SK-N-SH (cell line): Measurements from ENCODE around the gene ALDH3B1.

Source experiments
- CHD2 ChIP-seq: fragments of 150-350 bp; IDR thresholded peaks from 2 replicates; pipeline ENCODE4 v1.6.1; 2018; ENCODE audit warnings: low read length; ENCODE audit not compliant: partially characterized antibody
- EZH2phosphoT487 ChIP-seq: fragments of 200-600 bp; sonication (generic); IDR thresholded peaks from 2 replicates; pipeline ENCODE4 v1.6.1; 2017; ENCODE audit warnings: low read depth, mixed run types, mild to moderate bottlenecking, antibody characterized with exemption, moderate library complexity, borderline replicate concordance
- FOSL2 ChIP-seq: IDR thresholded peaks from 2 replicates; pipeline ENCODE4 v1.4.0; 2012; ENCODE audit warnings: low read depth, mild to moderate bottlenecking, moderate library complexity, borderline replicate concordance
- GABPA ChIP-seq: IDR thresholded peaks from 2 replicates; pipeline ENCODE4 v1.4.0; 2012; ENCODE audit warnings: low read depth, mild to moderate bottlenecking
- MEF2A ChIP-seq: IDR thresholded peaks from 2 replicates; pipeline ENCODE4 v1.4.0; 2012; ENCODE audit warnings: low read depth, borderline replicate concordance
- POLR2AphosphoS5 ChIP-seq: IDR thresholded peaks from 2 replicates; pipeline ENCODE4 v1.6.1; 2012; ENCODE audit warnings: low read depth, low read length
- RAD21 ChIP-seq: IDR thresholded peaks from 2 replicates; pipeline ENCODE4 v1.6.1; 2012; ENCODE audit warnings: mild to moderate bottlenecking, low read length
- YY1 ChIP-seq: IDR thresholded peaks from 2 replicates; pipeline ENCODE4 v1.4.0; 2012; ENCODE audit warnings: low read depth, mild to moderate bottlenecking
- TF ChIP-seq, protein P1 (sequence below): fragments of 200-600 bp; sonication (generic); IDR thresholded peaks from 2 replicates; pipeline ENCODE4 v1.6.1; 2017; ENCODE audit warnings: antibody characterized with exemption, mild to moderate bottlenecking, moderate library complexity
- TF ChIP-seq, protein P2 (sequence below): IDR thresholded peaks from 2 replicates; pipeline ENCODE4 v1.6.1; 2012; ENCODE audit warnings: mild to moderate bottlenecking, low read depth, low read length, moderate library complexity
- TF ChIP-seq, protein P3 (sequence below): IDR thresholded peaks from 2 replicates; pipeline ENCODE4 v1.4.0; 2012; ENCODE audit warnings: low read depth

DNA sequence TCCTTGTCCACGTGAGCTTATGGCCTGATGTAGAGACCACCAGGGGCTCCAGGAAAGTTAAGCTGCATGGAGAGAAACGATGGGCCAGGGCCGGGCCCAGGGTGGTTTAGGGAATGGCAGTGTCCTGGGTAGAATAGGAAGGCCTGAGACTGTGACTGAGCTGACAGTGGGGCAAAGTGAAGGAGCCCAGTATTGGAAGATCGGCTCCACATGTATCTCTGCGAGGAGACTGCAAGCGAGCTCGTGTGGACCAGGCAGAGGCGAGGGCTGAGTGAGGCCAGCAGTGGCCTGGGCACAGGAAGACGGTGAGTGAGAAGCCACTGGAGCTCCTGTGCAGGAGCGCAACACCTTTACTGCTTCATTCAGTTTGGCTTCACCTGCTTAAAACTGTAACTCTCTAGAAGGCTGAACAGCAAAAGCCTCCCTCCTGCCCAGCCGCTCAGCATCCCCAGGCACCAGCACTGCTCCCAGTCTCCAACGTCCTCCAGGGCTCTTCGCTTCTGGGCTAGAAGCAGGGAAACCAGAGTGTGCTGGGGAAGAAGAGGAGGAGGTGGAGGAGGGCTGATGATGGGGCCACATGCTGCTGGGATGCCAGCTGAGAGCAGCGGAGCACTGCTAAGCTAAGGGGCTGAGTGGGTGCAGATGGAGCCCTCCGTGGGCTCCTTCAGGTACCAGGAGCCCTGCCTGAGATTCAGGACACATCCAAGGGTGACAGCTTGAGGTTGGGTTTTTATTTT lies 42.2 kb downstream of the ALDH3B1 start:
- TF ChIP-seq, protein P1, sequence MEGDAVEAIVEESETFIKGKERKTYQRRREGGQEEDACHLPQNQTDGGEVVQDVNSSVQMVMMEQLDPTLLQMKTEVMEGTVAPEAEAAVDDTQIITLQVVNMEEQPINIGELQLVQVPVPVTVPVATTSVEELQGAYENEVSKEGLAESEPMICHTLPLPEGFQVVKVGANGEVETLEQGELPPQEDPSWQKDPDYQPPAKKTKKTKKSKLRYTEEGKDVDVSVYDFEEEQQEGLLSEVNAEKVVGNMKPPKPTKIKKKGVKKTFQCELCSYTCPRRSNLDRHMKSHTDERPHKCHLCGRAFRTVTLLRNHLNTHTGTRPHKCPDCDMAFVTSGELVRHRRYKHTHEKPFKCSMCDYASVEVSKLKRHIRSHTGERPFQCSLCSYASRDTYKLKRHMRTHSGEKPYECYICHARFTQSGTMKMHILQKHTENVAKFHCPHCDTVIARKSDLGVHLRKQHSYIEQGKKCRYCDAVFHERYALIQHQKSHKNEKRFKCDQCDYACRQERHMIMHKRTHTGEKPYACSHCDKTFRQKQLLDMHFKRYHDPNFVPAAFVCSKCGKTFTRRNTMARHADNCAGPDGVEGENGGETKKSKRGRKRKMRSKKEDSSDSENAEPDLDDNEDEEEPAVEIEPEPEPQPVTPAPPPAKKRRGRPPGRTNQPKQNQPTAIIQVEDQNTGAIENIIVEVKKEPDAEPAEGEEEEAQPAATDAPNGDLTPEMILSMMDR = no peak
- TF ChIP-seq RAD21 (no peak), GABPA (no peak), POLR2AphosphoS5 (no peak), YY1 (no peak), FOSL2 (no peak), EZH2phosphoT487 (no peak), MEF2A (no peak), CHD2 (no peak)
- TF ChIP-seq, protein P2, sequence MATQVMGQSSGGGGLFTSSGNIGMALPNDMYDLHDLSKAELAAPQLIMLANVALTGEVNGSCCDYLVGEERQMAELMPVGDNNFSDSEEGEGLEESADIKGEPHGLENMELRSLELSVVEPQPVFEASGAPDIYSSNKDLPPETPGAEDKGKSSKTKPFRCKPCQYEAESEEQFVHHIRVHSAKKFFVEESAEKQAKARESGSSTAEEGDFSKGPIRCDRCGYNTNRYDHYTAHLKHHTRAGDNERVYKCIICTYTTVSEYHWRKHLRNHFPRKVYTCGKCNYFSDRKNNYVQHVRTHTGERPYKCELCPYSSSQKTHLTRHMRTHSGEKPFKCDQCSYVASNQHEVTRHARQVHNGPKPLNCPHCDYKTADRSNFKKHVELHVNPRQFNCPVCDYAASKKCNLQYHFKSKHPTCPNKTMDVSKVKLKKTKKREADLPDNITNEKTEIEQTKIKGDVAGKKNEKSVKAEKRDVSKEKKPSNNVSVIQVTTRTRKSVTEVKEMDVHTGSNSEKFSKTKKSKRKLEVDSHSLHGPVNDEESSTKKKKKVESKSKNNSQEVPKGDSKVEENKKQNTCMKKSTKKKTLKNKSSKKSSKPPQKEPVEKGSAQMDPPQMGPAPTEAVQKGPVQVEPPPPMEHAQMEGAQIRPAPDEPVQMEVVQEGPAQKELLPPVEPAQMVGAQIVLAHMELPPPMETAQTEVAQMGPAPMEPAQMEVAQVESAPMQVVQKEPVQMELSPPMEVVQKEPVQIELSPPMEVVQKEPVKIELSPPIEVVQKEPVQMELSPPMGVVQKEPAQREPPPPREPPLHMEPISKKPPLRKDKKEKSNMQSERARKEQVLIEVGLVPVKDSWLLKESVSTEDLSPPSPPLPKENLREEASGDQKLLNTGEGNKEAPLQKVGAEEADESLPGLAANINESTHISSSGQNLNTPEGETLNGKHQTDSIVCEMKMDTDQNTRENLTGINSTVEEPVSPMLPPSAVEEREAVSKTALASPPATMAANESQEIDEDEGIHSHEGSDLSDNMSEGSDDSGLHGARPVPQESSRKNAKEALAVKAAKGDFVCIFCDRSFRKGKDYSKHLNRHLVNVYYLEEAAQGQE = no peak
- TF ChIP-seq, protein P3, sequence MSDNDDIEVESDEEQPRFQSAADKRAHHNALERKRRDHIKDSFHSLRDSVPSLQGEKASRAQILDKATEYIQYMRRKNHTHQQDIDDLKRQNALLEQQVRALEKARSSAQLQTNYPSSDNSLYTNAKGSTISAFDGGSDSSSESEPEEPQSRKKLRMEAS = no peak
